ENCODE measurements around the gene GNG12. TPM values are rescaled to one million over a fixed set of nuclear protein-coding genes. Genes with fewer than 3 reads are reported as not detected.
"Not testable (repeated sequence)": the region's sequence is repeated elsewhere in the genome, so short reads cannot be mapped to it uniquely, and the experiment has no call there.

GNG12 gene
- total RNA-seq, 1 donor from 2014 or later: 40.5 TPM

DNA sequence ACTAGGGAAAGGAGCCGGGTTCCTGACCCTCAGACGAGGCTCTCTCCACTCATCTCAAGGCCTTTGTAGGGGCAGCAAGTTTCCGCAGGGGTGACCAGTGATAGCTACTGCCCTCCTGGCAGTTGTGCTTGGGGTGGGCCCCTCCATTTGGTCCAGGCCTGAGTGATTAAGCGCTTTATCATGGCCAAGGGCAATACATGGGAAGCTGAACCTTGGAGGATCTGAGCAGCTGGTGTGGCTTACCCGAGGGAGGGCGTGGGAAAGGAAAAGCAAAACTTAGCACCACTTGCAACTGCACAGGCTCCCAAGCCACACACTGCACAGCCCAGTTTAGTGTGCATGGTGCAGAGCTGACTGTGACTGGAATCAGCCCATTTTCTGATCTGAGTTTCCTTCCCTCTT, 100.5 kb downstream of the GNG12 start:
- Mint-ChIP-seq H3K4me1 (peaks cover 13% of the 10 kb centered on the region), H3K9me3 (no peaks in the 10 kb centered on the region), H3K4me3 (no peak overlapping the region), H3K36me3 (no peaks in the 10 kb centered on the region), H3K27ac (no peak overlapping the region), H3K27me3 (ENCODE audit: low read depth) (no peaks in the 10 kb centered on the region)
- TF ChIP-seq CTCF (IDR thresholded peaks at IDR 0.05; ENCODE audit: unreplicated experiment): no peak
- no peak for DNase-seq (ENCODE audit: low spot score in 2 of 2, unreplicated experiment in 2 of 2)

DNA sequence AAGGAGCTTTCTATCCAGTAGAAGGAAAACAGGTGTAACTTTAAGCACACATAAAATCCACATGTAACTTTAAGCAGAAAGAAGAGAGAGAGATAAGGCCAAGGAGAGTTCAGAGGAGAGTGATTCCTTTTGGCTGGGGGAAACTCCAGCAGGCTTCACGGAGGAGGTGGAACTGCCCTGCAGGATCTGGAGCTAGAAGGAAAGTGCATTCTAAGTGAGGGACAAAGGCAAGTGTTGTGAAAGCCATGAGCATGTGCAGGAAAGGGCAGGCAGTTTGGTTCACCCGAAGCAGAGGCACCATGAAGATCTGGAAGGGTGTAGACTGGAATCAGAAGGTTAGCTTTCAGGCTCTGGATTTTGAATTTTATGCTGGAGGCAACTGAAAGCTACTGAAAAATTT, 101.9 kb downstream of the GNG12 start:
- H3K4me3 Mint-ChIP-seq: no peak overlapping the region
- H3K27ac Mint-ChIP-seq: no peak overlapping the region
- DNase-seq (ENCODE audit: low spot score in 2 of 2, unreplicated experiment in 2 of 2): no peak
- no peaks in the 10 kb centered on the region for H3K36me3 Mint-ChIP-seq
- no peak for TF ChIP-seq CTCF (IDR thresholded peaks at IDR 0.05; ENCODE audit: unreplicated experiment)
- no peaks in the 10 kb centered on the region for H3K27me3 Mint-ChIP-seq (ENCODE audit: low read depth)
- peaks cover 12% of the 10 kb centered on the region for H3K4me1 Mint-ChIP-seq
- H3K9me3 Mint-ChIP-seq: no peaks in the 10 kb centered on the region

- not testable (repeated sequence) for DNase-seq (ENCODE audit: low spot score in 2 of 2, unreplicated experiment in 2 of 2); H3K4me3 Mint-ChIP-seq; H3K27ac Mint-ChIP-seq; H3K4me1 Mint-ChIP-seq; H3K27me3 Mint-ChIP-seq (ENCODE audit: low read depth); H3K9me3 Mint-ChIP-seq; H3K36me3 Mint-ChIP-seq
These were observed 103.0 kb downstream of the GNG12 start for GRCh38 chr1:67730312-67730711.

DNA sequence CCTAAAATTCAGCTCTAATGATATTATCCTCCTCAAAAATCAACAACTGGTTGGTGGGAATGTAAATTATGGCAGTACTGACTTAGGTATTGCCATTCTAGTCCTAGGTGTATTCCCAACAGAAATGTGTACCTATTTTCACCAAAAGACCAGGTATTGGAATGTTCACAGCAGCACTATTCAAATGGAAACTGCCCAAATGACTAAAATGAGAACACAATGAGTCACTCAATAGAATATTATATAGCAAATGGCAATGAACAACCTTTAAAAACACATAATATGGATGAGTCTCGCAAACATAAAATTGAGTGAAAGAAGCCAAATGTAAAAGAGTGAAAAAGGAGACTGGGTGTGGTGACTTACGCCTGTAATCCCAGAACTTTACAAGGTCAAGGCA, 103.4 kb downstream of the GNG12 start:
- Mint-ChIP-seq H3K36me3 (no peaks in the 10 kb centered on the region), H3K4me3 (no peak overlapping the region), H3K9me3 (no peaks in the 10 kb centered on the region), H3K4me1 (peaks cover 12% of the 10 kb centered on the region), H3K27me3 (ENCODE audit: low read depth) (no peaks in the 10 kb centered on the region), H3K27ac (no peak overlapping the region)
- TF ChIP-seq CTCF (IDR thresholded peaks at IDR 0.05; ENCODE audit: unreplicated experiment): no peak
- DNase-seq (ENCODE audit: low spot score in 2 of 2, unreplicated experiment in 2 of 2): no peak

GRCh38 chr1:67726224-67726623, 107.0 kb downstream of the GNG12 start:
- no peaks in the 10 kb centered on the region for H3K27me3 Mint-ChIP-seq (ENCODE audit: low read depth)
- H3K27ac Mint-ChIP-seq: no peak overlapping the region
- H3K4me1 Mint-ChIP-seq: peaks cover 10% of the 10 kb centered on the region
- no peak for TF ChIP-seq CTCF (IDR thresholded peaks at IDR 0.05; ENCODE audit: unreplicated experiment)
- H3K4me3 Mint-ChIP-seq: no peak overlapping the region
- no peak for DNase-seq (ENCODE audit: low spot score in 2 of 2, unreplicated experiment in 2 of 2)
- no peaks in the 10 kb centered on the region for H3K36me3 Mint-ChIP-seq
- H3K9me3 Mint-ChIP-seq: no peaks in the 10 kb centered on the region

DNA sequence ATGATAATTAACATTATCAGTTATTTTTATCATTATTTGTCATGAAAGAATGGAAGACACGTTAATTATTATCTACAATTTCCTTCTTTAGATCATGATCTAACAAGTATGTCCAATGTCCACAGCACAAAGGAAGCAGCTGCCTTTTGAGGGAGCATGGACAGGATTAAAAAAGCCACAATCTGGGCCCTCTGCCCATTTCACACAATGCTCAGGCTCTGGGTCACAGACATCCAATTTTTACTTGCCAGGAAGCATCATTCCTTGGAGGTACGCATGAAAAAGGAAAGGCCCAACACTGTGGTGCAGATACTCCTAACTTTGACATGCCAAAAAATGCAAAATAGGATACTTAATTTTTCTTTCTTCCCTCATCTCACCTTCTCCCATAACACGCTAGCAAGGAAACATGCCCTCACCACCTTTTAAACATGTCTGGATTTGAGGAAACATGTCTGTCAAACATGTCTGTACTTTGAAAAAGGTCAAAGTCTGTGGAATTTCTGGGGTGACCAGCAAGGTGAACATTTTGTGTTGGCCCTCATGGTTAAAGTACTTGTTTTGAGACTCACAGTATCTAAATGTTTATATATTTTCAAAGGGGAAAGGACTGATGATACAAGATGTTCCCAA, 108.2 kb downstream of the GNG12 start:
- no peak for DNase-seq (ENCODE audit: low spot score in 2 of 2, unreplicated experiment in 2 of 2)
- no peak for TF ChIP-seq CTCF (IDR thresholded peaks at IDR 0.05; ENCODE audit: unreplicated experiment)
- H3K27ac Mint-ChIP-seq: no peak overlapping the region

More for the DNA sequence above, 108.2 kb downstream of the GNG12 start:
- no peaks in the 10 kb centered on the region for H3K36me3 Mint-ChIP-seq
- peaks cover 6% of the 10 kb centered on the region for H3K4me1 Mint-ChIP-seq
- no peaks in the 10 kb centered on the region for H3K9me3 Mint-ChIP-seq
- no peaks in the 10 kb centered on the region for H3K27me3 Mint-ChIP-seq (ENCODE audit: low read depth)
- no peak overlapping the region for H3K4me3 Mint-ChIP-seq
